PC-9 (cell line): ENCODE results near the gene ZNF860. TPM values are rescaled to one million over a fixed set of nuclear protein-coding genes. Genes with fewer than 3 reads are reported as not detected.

Experiments
- BruUV-seq: library from RNA; stranded (reverse); fragments of 400-500 nt; replicated peaks from 2 replicates; lab custom pipeline; 2021; lab: Mats Ljungman, UMichigan
- CTCF ChIA-PET: fragments of 300-600 bp; sonication (Branson Sonifier 250); formaldehyde crosslinking; loops from one replicate; lab custom pipeline; 2022; ENCODE audit warnings: antibody characterized with exemption; lab: Charles Lee
- POLR2A ChIA-PET: fragments of 300-600 bp; sonication (Branson Sonifier 250); formaldehyde crosslinking; loops from one replicate; lab custom pipeline; 2022; ENCODE audit warnings: antibody characterized with exemption; ENCODE audit not compliant: unreplicated experiment; lab: Charles Lee
- DNase-seq, 2 experiments: peaks; one replicate each; pipeline versions ENCODE4 v3.0.0 to v3.0.0-alpha.2; 2015 to 2022; ENCODE audit warnings: mixed read lengths in 1 of 2
- H2AFZ ChIP-seq: fragments of 200-600 bp; sonication (generic); 2 replicates; pipeline ENCODE4 v1.8.1; 2017; ENCODE audit warnings: antibody characterized with exemption
- H3F3A ChIP-seq: fragments of 200-600 bp; sonication (generic); 2 replicates; pipeline ENCODE4 v1.8.1; 2017; ENCODE audit warnings: antibody characterized with exemption, mild to moderate bottlenecking, low read depth; ENCODE audit not compliant: insufficient read depth
- H3K27ac ChIP-seq: fragments of 200-600 bp; sonication (generic); 2 replicates; pipeline ENCODE4 v1.6.1; 2016; ENCODE audit warnings: mixed run types
- H3K27me3 ChIP-seq: fragments of 200-600 bp; sonication (generic); 2 replicates; pipeline ENCODE4 v1.6.1; 2016; ENCODE audit warnings: low read depth, mixed run types; ENCODE audit not compliant: insufficient read depth
- H3K36me3 ChIP-seq: fragments of 200-600 bp; sonication (generic); 2 replicates; pipeline ENCODE4 v1.6.1; 2016; ENCODE audit warnings: low read depth, mixed run types
- H3K4me1 ChIP-seq: fragments of 200-600 bp; sonication (generic); replicated peaks from 2 replicates; pipeline ENCODE4 v1.6.1; 2016; ENCODE audit warnings: mixed run types; ENCODE audit not compliant: insufficient read depth
- H3K4me2 ChIP-seq: fragments of 200-600 bp; sonication (generic); 2 replicates; pipeline ENCODE4 v1.6.1; 2017; ENCODE audit warnings: mixed run types
- H3K4me3 ChIP-seq: fragments of 200-600 bp; sonication (generic); 2 replicates; pipeline ENCODE4 v1.6.1; 2016; ENCODE audit warnings: mixed run types
- H3K79me2 ChIP-seq: fragments of 200-600 bp; sonication (generic); 2 replicates; pipeline ENCODE4 v1.6.1; 2017; ENCODE audit warnings: low read depth, mixed run types
- H3K9me2 ChIP-seq: fragments of 200-600 bp; sonication (generic); 2 replicates; pipeline ENCODE4 v1.8.1; 2017; ENCODE audit warnings: mild to moderate bottlenecking; ENCODE audit not compliant: insufficient read depth
- H3K9me3 ChIP-seq: fragments of 200-600 bp; sonication (generic); 2 replicates; pipeline ENCODE4 v1.8.1; 2016; ENCODE audit warnings: low read depth; ENCODE audit not compliant: insufficient read depth
- H4K20me1 ChIP-seq: fragments of 200-600 bp; sonication (generic); 2 replicates; pipeline ENCODE4 v1.8.1; 2017; ENCODE audit not compliant: insufficient read depth
- EZH2 ChIP-seq: fragments of 200-600 bp; sonication (generic); IDR thresholded peaks from 2 replicates; pipeline ENCODE4 v1.8.0; 2017; ENCODE audit warnings: antibody characterized with exemption, low read depth
- intact Hi-C: fragments of 100-400 bp; cut with micrococcal nuclease; formaldehyde crosslinking; loops from one replicate; pipeline ENCODE4 v1.10.0; 2022; ENCODE audit not compliant: unreplicated experiment
- total RNA-seq: library from RNA; stranded (reverse); gene quantifications from 2 replicates; pipeline ENCODE4 v1.2.3, GENCODE V29; 2021
- TF ChIP-seq, protein P1 (sequence below): fragments of 200-600 bp; sonication (generic); conservative IDR thresholded peaks from 2 replicates; pipeline ENCODE4 v1.6.1; 2017; ENCODE audit warnings: mixed run types, antibody characterized with exemption, mild to moderate bottlenecking, moderate library complexity

The ZNF860 gene
- total RNA-seq, 1 experiment from 2014 or later = 5.3 TPM

DNA sequence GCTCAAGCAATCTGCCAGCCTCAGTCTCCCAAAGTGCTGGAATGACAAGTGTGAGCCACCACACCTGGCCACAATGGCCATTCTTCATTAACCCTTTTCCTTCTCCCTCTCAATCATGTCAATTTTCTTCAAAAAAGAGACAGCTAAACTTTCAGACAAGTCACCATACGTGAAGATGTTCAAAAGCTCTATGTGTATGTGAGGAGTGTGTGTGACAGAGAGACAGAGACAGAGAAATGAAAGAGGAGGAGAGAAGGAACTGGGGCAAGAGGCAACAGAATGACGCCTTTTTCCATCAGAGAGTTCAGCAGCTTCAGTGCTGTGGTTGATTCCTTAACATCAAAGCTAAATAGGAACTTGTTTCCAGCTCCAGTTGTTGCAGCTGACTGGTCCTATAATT is 27.9 kb upstream of the ZNF860 start:
- Histone ChIP-seq H3K4me1 (no peaks in the 10 kb centered on the region), H3F3A (no peaks in the 10 kb centered on the region), H3K79me2 (no peaks in the 10 kb centered on the region), H3K9me3 (no peaks in the 10 kb centered on the region), H4K20me1 (no peaks in the 10 kb centered on the region), H3K27ac (no peak overlapping the region), H2AFZ (no peak overlapping the region), H3K4me3 (no peak overlapping the region), H3K36me3 (no peaks in the 10 kb centered on the region), H3K27me3 (no peaks in the 10 kb centered on the region), H3K4me2 (no peak overlapping the region), H3K9me2 (no peaks in the 10 kb centered on the region)
- TF ChIP-seq, protein P1, sequence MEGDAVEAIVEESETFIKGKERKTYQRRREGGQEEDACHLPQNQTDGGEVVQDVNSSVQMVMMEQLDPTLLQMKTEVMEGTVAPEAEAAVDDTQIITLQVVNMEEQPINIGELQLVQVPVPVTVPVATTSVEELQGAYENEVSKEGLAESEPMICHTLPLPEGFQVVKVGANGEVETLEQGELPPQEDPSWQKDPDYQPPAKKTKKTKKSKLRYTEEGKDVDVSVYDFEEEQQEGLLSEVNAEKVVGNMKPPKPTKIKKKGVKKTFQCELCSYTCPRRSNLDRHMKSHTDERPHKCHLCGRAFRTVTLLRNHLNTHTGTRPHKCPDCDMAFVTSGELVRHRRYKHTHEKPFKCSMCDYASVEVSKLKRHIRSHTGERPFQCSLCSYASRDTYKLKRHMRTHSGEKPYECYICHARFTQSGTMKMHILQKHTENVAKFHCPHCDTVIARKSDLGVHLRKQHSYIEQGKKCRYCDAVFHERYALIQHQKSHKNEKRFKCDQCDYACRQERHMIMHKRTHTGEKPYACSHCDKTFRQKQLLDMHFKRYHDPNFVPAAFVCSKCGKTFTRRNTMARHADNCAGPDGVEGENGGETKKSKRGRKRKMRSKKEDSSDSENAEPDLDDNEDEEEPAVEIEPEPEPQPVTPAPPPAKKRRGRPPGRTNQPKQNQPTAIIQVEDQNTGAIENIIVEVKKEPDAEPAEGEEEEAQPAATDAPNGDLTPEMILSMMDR = no peak
- no peak for TF ChIP-seq EZH2
- no peak for DNase-seq
- CTCF ChIA-PET = no interaction called here
- no TSS peak for BruUV-seq
- POLR2A ChIA-PET = no interaction called here
- intact Hi-C loops = no loop called here

DNA sequence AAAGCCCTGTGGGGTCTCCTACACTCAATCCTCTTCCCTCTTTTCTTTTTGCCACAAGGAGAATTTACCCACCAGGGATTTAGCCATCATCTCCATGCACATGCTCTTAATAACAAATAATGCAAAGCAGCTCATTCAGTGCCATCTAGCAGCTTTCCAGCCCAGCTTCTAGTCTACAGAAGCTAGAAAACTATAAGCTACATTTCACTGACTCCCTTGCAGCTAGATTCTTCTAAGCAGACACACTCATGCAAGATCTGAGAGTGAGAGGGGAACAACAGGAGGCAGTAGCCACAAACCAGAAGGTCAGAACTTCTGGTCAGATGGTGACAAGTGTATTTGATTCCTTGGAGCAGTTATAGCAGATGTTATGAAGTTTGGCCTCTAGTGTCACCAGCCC is 26.0 kb upstream of the ZNF860 start:
- no peaks in the 10 kb centered on the region for H3K79me2 ChIP-seq
- POLR2A ChIA-PET = no interaction called here

DNA sequence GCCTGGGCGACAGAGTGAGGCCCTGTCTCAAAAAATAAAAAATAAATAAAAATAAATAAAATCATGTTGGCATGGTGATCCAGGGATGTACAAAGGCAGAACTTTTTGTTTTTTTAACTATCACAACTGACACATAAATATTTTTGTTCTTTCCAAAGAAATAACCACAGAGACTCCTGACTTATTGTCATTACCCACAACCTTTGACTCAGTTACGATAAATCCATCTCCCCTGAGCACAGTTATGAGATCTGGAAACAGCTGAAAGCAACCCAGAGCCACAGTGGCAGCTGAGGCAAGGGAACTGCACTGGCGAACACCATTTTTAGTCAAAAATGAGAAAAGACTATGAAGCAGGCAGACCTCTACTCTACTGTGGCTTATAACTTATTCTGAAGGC is 24.4 kb upstream of the ZNF860 start:
- no peaks in the 10 kb centered on the region for H3K9me3 ChIP-seq
- no peak for DNase-seq
- no TSS peak for BruUV-seq
- POLR2A ChIA-PET = no interaction called here
- H3K79me2 ChIP-seq = no peaks in the 10 kb centered on the region
- no peak overlapping the region for H3K4me3 ChIP-seq
- H2AFZ ChIP-seq = no peak overlapping the region
- H3K27ac ChIP-seq = no peak overlapping the region
- no peaks in the 10 kb centered on the region for H3K9me2 ChIP-seq
- TF ChIP-seq, protein P1 = no peak
- no peak for TF ChIP-seq EZH2
- H3K27me3 ChIP-seq = no peaks in the 10 kb centered on the region
- CTCF ChIA-PET = no interaction called here
- no peaks in the 10 kb centered on the region for H3K36me3 ChIP-seq
- H3F3A ChIP-seq = no peaks in the 10 kb centered on the region
- intact Hi-C loops = no loop called here
- no peaks in the 10 kb centered on the region for H4K20me1 ChIP-seq
- peaks cover 8% of the 10 kb centered on the region; the same call in 1 of the 2 replicates for H3K4me1 ChIP-seq
- no peak overlapping the region for H3K4me2 ChIP-seq

More for the DNA sequence above, 26.0 kb upstream of the ZNF860 start:
- Histone ChIP-seq H3K9me2 (no peaks in the 10 kb centered on the region), H3K4me3 (no peak overlapping the region), H3K36me3 (no peaks in the 10 kb centered on the region), H3K4me2 (no peak overlapping the region), H4K20me1 (no peaks in the 10 kb centered on the region), H3K27me3 (no peaks in the 10 kb centered on the region), H3K27ac (no peak overlapping the region), H2AFZ (no peak overlapping the region), H3F3A (no peaks in the 10 kb centered on the region), H3K4me1 (no peaks in the 10 kb centered on the region; the same call in 1 of the 2 replicates), H3K9me3 (no peaks in the 10 kb centered on the region)
- DNase-seq = no peak
- TF ChIP-seq EZH2 = no peak
- TF ChIP-seq, protein P1 = no peak
- BruUV-seq = no TSS peak
- CTCF ChIA-PET = no interaction called here
- intact Hi-C loops = no loop called here
